ENCODE measurements around the gene PCLO.
"Not testable (repeated sequence)": the region's sequence is repeated elsewhere in the genome, so short reads cannot be mapped to it uniquely, and the experiment has no call there.

PCLO gene

GRCh38 chr7:83130623-83131545 lies 31.8 kb downstream of the PCLO start:
- DNase-seq = peak; percentile 90

GRCh38 chr7:83130191-83130590 lies 32.5 kb downstream of the PCLO start:
- no peak for DNase-seq

- DNase-seq = no peak
Measured at GRCh38 chr7:83119494-83119893, 43.2 kb downstream of the PCLO start.

GRCh38 chr7:83119026-83119382 lies 43.7 kb downstream of the PCLO start:
- no peak for DNase-seq

- DNase-seq = no peak
Measured at GRCh38 chr7:83118347-83119025, 44.2 kb downstream of the PCLO start.

GRCh38 chr7:83117466-83117865 lies 45.2 kb downstream of the PCLO start:
- peak; percentile 23 for DNase-seq

- DNase-seq = no peak
Measured at GRCh38 chr7:83111391-83111790, 51.3 kb downstream of the PCLO start.

GRCh38 chr7:83109352-83109751 lies 53.3 kb downstream of the PCLO start:
- DNase-seq = no peak

- DNase-seq = no peak
Measured at GRCh38 chr7:83105948-83106347, 56.7 kb downstream of the PCLO start.

- no peak for DNase-seq
Measured at GRCh38 chr7:83105063-83105462, 57.6 kb downstream of the PCLO start.

GRCh38 chr7:83101530-83101929 lies 61.2 kb downstream of the PCLO start:
- DNase-seq = no peak

- no peak for DNase-seq
Measured at GRCh38 chr7:83096065-83096580, 66.6 kb downstream of the PCLO start.

GRCh38 chr7:83085299-83085698 lies 77.4 kb downstream of the PCLO start:
- no peak for DNase-seq

GRCh38 chr7:83079879-83080278 lies 82.8 kb downstream of the PCLO start:
- not testable (repeated sequence) for DNase-seq

- DNase-seq = no peak
Measured at GRCh38 chr7:83077328-83077727, 85.4 kb downstream of the PCLO start.

- no peak for DNase-seq
Measured at GRCh38 chr7:83072576-83073517, 89.8 kb downstream of the PCLO start.

- no peak for DNase-seq
Measured at GRCh38 chr7:83065714-83066113, 97.0 kb downstream of the PCLO start.

GRCh38 chr7:83060218-83060617 lies 102.5 kb downstream of the PCLO start:
- DNase-seq = peak; percentile 93

- DNase-seq = no peak
Measured at GRCh38 chr7:83058667-83059066, 104.0 kb downstream of the PCLO start.

GRCh38 chr7:83055197-83055596 lies 107.5 kb downstream of the PCLO start:
- no peak for DNase-seq

- DNase-seq = no peak
Measured at GRCh38 chr7:83054472-83054871, 108.2 kb downstream of the PCLO start.

GRCh38 chr7:83053965-83054364 lies 108.7 kb downstream of the PCLO start:
- DNase-seq = no peak

- DNase-seq = no peak
Measured at GRCh38 chr7:83040484-83040883, 122.2 kb downstream of the PCLO start.

Data from DMS153 (cell line).